ENCODE results near the gene MAT2A.
"Not testable (repeated sequence)": the region's sequence is repeated elsewhere in the genome, so short reads cannot be mapped to it uniquely, and the experiment has no call there.

Gene MAT2A

DNA sequence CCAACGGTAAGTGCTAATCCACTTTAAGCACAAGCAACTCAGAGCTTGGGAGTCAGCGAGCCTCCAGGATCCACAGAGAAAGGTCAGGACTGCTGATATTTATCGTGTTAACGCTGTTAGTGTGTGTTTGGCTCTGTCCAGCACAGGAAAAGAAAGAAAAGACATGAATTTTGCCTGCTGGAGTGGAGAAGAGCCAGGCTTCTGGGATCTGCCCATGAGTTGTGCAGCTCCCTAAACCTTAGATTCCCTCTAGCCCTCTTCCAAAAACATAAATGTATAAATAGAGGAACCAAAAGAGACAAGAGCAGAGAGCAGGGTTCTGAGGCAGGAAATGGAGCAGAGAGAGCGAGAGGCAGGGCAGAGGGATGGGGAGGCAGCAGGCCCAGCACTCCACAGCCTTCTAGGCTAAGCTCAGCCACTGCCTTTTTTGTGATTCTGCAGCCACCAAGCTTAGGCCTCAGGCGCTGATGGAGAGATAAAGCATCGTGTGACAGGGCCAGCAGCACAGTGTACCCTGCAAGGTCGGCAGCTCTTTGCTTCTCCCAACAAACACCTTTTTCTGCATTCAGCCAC is 14.5 kb upstream of the MAT2A start:
- DNase-seq: no peak

DNA sequence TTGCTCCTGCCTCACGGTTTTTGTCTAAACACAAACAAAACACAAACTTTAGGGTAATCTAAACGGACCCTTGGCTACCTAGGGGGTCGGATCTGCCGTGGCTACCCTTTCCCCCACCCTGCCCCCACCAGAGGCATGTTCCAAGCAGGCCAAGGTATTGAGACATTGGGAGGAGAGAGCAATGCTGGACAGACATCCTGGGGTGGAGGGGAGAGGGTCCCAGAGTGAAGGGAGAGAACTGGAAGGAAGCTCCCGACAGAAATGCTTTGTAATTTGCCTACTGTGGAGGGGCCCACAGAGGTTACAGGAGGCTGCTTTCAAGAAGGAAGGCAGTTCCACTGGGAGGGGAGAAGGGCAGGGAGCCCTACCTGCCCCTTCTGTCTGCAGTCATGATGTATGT is 13.9 kb upstream of the MAT2A start:
- DNase-seq: no peak

GRCh38 chr2:85525567-85525966 is 13.4 kb upstream of the MAT2A start:
- no peak for DNase-seq

DNA sequence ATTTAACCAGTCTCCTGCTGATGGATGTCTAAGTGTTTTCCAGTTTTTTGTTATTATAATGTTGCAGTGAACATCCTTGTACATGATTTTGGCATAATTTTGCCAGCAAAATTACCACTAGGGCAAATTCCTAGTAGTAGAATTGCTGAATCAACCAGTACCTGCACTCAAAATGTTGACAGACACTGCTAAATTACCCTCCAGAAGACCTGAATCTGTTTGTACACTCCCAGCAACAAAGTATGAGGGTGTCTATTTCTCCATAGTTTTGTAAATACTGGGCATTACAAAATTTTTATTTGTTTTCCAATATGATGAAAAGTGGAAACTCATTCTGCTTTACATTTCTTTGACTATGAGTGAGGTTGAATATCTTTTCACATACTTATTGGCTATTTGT is 11.2 kb upstream of the MAT2A start:
- no peak for DNase-seq

- DNase-seq: no peak
Measured at GRCh38 chr2:85528355-85528754, 10.6 kb upstream of the MAT2A start.

- DNase-seq: no peak
Measured at GRCh38 chr2:85529809-85530208, 9.2 kb upstream of the MAT2A start.

GRCh38 chr2:85531589-85531988 is 7.4 kb upstream of the MAT2A start:
- DNase-seq: no peak

DNA sequence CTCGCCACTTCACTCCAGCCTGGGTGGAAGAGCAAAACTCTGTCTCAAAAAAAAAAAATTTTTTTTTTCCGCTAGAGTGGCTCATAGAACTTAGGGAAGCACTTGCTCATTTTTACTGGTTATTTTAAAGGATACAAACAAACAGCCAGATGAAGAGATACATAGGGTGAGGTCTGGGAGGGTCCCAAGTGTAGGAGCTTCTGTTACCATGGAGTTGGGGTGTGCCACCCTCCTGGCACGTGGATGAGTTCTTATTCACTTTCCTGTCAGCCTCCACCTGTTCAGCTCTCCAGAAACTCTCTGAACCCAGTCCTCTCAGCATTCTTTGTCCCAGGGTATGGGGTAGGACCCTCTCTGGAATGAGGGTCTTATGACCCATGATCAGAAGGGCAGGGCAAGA is 4.9 kb upstream of the MAT2A start:
- DNase-seq: no peak

- DNase-seq: no peak
Measured at GRCh38 chr2:85534881-85535280, 4.1 kb upstream of the MAT2A start.

DNA sequence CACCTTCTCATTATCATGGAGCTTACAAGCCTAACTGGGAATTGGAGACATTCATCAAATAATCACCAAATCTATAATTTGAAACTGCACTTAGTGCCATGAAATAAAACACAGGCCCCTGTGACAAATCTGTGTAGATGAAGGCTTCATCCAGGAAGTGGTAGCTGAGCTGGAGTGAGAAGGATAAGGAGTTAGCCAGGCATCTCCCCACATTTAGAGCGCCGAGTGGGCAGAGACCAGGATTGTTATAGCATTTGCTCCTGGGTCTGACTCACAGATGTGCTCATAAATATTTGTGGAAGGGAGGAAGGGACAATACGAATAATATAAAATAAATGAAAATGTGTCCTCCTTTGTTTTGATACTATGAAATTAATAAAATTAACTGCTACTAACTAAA is 2.5 kb upstream of the MAT2A start:
- DNase-seq: no peak

- DNase-seq: no peak
Measured at GRCh38 chr2:85537600-85538506, 1.1 kb upstream of the MAT2A start.

DNA sequence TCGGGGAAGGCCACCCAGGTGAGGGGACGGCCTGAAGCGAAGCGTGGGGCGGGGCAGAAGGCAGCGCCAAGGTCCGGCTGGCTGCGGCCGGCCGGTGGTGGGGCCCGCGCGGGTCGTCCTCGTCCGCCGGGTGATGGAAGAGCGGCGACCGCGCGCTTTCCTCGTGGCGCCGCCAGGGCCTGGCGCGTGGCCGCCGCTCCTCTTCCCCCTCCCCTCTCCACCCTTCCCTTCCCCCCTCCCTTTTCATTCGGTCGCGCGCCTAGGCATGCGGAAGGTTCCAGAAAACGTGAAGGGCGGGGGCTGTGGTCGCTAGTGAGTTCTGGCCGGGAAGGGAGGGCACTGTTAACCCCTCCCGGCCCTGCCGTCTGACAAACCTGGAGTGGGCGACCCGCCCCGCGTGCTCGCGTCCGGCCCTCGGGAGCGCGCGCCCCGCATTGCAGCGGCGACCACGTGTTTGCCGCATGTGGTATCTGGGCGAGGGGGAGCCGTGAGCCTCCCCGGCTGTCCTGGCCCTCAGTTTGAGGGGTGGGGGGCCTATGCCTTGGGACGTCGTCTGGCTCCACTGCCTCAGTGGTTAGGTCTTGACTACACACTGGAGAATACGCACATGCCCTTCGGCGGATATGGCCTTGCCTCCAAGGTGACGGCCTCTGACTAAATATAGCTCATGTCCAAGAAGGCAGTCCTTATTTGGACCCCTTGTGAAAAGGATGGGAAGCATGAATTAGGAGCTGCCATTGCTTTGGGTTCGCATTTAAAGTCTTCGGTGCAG is 579 bp downstream of the MAT2A start:
- peak; percentile 56 for DNase-seq

DNA sequence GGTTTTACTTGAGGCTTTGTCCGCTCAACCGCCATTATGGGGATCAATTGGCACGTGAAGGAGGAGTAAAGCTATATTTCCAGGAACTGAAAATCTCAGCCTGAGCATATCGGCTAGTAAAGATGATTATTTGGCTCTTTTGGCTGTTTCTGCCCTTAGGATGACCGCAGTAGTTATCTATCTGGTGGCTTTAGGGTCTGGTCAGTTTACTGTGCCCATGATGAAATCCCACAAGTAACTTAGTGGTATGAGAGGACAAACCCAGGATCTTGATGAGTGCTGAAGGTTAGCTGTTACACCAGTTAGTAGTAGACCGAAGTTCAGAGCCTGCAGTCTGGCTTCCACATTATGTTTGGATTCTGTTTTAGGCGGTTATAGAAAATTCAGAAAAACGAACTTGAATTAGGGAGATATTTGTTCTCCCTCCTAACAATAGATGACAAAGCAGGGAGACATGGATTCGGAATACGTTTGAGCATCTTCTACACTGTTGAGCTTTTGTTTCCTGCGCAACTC is 1.2 kb downstream of the MAT2A start:
- DNase-seq: no peak

DNA sequence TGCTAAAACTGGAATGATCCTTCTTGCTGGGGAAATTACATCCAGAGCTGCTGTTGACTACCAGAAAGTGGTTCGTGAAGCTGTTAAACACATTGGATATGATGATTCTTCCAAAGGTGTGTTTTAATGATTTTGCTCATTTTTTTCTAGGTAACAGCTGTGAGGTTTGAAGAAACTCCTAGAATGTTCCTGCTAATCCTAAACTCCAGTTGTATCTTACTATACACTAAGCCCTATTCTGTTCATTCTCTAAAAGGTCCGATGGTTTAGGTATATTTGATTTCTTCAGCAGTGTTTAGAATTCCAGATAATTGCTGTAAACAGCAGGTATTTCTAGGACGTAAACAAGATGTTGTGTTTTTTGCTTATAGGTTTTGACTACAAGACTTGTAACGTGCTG is 2.3 kb downstream of the MAT2A start:
- no peak for DNase-seq

DNA sequence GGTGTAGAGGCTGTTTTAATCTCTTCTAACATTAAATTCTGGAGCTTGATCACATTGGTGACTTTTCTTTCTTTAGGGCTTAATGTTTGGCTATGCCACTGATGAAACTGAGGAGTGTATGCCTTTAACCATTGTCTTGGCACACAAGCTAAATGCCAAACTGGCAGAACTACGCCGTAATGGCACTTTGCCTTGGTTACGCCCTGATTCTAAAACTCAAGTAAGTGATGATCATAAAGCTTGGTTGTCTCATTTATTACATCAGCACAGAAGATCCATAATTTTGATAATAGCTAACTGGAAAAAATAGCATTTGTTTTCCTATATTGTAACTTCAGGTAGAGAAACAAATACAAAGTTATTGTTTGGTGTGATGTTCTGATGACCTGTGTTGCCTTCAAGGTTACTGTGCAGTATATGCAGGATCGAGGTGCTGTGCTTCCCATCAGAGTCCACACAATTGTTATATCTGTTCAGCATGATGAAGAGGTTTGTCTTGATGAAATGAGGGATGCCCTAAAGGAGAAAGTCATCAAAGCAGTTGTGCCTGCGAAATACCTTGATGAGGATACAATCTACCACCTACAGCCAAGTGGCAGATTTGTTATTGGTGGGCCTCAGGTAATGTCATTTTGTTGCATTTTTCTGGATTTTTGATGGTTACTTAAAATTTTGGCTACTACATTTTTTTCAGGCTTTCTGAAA is 2.9 kb downstream of the MAT2A start:
- DNase-seq: no peak

GRCh38 chr2:85542777-85543176 is 3.8 kb downstream of the MAT2A start:
- DNase-seq: no peak

DNA sequence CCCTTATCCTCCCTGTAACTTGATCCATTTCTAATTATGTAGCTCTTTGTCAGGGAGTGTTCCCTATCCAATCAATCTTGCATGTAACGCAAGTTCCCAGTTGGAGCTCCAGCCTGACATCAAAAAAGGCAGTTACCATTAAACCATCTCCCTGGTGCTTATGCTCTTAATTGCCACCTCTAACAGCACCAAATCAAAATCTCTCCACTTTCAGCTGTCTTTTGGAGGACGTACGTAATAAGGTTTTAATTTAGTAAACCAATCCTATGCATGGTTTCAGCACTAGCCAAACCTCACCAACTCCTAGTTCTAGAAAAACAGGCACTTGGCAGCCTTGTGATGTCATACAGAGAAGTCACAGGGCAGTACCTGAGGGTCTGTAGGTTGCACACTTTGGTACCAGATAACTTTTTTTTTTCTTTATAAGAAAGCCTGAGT is 5.3 kb downstream of the MAT2A start:
- DNase-seq: not testable (repeated sequence)

DNA sequence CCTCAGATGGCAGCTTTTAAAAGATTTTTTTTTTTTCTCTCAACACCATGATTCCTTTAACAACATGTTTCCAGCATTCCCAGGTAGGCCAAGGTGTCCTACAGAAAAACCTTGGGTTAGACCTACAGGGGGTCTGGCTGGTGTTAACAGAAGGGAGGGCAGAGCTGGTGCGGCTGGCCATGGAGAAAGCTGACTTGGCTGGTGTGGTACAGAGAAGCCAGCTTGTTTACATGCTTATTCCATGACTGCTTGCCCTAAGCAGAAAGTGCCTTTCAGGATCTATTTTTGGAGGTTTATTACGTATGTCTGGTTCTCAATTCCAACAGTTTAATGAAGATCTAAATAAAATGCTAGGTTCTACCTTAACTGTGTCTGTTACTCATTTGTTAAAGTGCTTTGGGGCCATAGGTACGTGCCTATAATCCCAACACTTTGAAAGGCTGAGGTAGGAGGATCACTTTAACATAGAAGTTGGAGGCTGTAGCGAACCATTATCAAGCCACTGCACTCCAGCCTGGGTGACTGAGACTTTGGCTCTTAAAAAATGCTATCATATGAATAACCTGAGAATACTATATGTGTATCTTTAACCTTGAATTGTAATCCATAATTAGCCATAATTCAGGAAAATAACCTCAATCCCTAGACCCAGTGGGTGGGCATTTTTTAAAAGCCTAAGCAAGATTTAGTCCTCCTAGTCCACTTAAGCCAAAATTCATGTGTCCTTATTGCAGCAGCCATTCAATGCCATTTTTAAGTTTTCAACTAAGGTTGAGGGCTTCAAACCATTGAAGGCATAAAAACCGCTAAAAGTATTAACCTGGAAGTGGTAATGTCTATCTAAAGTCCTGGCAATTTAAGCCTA is 6.2 kb downstream of the MAT2A start:
- not testable (repeated sequence) for DNase-seq

DNA sequence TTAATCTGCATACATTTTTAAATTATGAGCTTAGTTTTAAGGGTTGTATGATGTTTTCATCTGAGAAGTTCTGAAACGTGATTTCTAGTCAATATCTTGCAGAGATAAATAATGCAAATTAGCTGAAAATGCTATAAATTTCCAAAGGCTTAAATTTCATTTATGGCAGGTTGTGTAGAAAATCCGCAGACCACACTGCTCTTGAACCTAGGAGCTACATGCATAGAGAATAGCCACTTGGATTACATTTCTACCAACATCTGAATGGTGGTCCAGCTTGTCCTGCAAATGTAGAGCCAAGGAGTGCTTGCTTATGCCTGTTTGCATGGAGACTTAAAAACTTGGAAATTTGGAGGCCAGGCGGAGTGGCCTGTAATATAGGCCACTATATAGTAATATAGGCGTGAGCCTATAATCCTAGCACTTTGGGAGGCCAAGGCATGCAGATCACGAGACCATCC is 6.8 kb downstream of the MAT2A start:
- DNase-seq: no peak

DNA sequence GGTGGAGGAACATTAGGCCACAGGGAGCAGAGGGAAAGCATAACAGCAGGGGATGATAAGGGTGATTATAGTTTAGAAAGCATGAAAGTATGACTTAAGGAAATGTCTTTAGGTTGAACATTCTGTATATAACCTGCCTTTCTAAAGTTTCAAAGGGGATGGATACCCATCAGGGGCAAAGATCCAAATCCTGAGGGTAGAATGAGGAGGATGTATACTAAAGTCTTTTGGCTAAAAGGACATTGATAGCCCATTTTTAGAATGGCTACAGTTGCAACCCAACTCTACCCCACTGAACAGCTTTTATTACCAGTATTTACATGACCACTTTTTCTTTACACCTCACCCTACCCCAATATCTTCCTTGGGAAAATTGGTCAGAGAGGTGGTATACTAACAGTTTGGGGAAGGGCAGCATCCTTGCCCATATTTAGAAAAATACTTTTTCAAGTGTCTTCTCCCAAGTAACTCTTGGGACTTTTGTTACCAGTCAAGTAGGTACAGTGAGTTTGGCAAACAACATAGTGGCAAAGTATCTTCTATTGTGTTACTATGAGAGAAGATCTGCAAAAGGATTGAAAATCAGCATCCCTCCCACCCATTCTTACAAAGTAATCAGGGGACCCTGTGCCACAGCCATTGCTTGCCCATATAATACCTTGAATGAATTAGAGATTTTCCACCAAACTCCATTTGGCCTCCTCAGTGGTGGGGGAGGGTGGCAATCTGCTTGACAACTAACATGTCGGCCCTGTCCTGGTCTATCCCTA is 8.3 kb downstream of the MAT2A start:
- no peak for DNase-seq

Data from effector CD4-positive, alpha-beta T cell (primary cell).